SK-N-SH (cell line): Measurements from ENCODE around the gene RBM48. TPM values are rescaled to one million over a fixed set of nuclear protein-coding genes. Genes with fewer than 3 reads are reported as not detected.

ENCODE experiments used
- CTCF ChIA-PET: fragments of 300-600, 350-600 bp; formaldehyde crosslinking; extraction: SDS; loops from one replicate; lab custom pipeline; 2021; lab: Yijun Ruan, JAX
- POLR2A ChIA-PET: fragments of 350-600 bp; sonication (Branson Sonifier 250); formaldehyde crosslinking; extraction: SDS; loops from one replicate; lab custom pipeline; 2020; ENCODE audit warnings: antibody characterized with exemption, inconsistent platforms; lab: Yijun Ruan, JAX
- DNase-seq: peaks from one replicate; pipeline ENCODE4 v3.0.0; 2012
- H2AFZ ChIP-seq: fragments of 200-600 bp; sonication (generic); 2 replicates; pipeline ENCODE4 v1.8.1; 2016; ENCODE audit warnings: antibody characterized with exemption, mild to moderate bottlenecking, low read depth
- H3F3A ChIP-seq: fragments of 200-600 bp; sonication (generic); replicated peaks from 2 replicates; pipeline ENCODE3; 2016; ENCODE audit warnings: antibody characterized with exemption, mild to moderate bottlenecking; ENCODE audit not compliant: insufficient read depth
- H3K27ac ChIP-seq, 2 experiments: fragments of 200-500 bp in 1 of 2; fragments of 200-600 bp in 1 of 2; sonication (Bioruptor generic) in 1 of 2; sonication (generic), shearing (Covaris generic) in 1 of 2; 2 replicates each; pipeline versions ENCODE4 v1.5.1 to v1.6.1; 2014 to 2016; ENCODE audit warnings: low read depth in 2 of 2, inconsistent platforms in 1 of 2, low read length in 1 of 2, mild to moderate bottlenecking in 1 of 2, mixed read lengths in 1 of 2
- H3K27me3 ChIP-seq: fragments of 200-600 bp; sonication (generic), shearing (Covaris generic); 2 replicates; pipeline ENCODE4 v1.6.1; 2016; ENCODE audit warnings: mixed run types; ENCODE audit not compliant: insufficient read depth
- H3K36me3 ChIP-seq, 2 experiments: fragments of 200-500 bp in 1 of 2; fragments of 200-600 bp in 1 of 2; sonication (Bioruptor generic) in 1 of 2; sonication (generic) in 1 of 2; replicated peaks in 1 of 2; 2 replicates each; pipeline versions ENCODE3 to v1.5.1; 2014 to 2016; ENCODE audit warnings: low read length in 1 of 2, mild to moderate bottlenecking in 1 of 2; ENCODE audit not compliant: insufficient read depth in 2 of 2, control insufficient read depth in 1 of 2
- H3K4me1 ChIP-seq, 2 experiments: fragments of 200-500 bp in 1 of 2; fragments of 200-600 bp in 1 of 2; sonication (Bioruptor generic) in 1 of 2; sonication (generic), shearing (Covaris generic) in 1 of 2; 2 replicates each; pipeline versions ENCODE4 v1.5.1 to v1.6.1; 2014 to 2016; ENCODE audit warnings: low read depth in 1 of 2, low read length in 1 of 2, mixed run types in 1 of 2; ENCODE audit not compliant: insufficient read depth in 2 of 2, control insufficient read depth in 1 of 2
- H3K4me2 ChIP-seq: fragments of 200-600 bp; sonication (generic), shearing (Covaris generic); 2 replicates; pipeline ENCODE4 v1.6.1; 2017; ENCODE audit warnings: mixed run types
- H3K4me3 ChIP-seq, 2 experiments: fragments of 200-500 bp in 1 of 2; fragments of 200-600 bp in 1 of 2; sonication (Bioruptor generic) in 1 of 2; sonication (generic), shearing (Covaris generic) in 1 of 2; 2 replicates each; pipeline versions ENCODE4 v1.5.1 to v1.8.1; 2014 to 2016; ENCODE audit warnings: low read depth in 2 of 2, inconsistent platforms in 1 of 2, low read length in 1 of 2, mild to moderate bottlenecking in 1 of 2, mixed read lengths in 1 of 2, moderate library complexity in 1 of 2
- H3K79me2 ChIP-seq: fragments of 200-600 bp; sonication (generic); 2 replicates; pipeline ENCODE4 v1.8.1; 2017; ENCODE audit warnings: mild to moderate bottlenecking; ENCODE audit not compliant: insufficient read depth
- H3K9ac ChIP-seq: fragments of 200-600 bp; sonication (generic); 2 replicates; pipeline ENCODE4 v1.6.1; 2017; ENCODE audit warnings: mixed run types
- H3K9me2 ChIP-seq: fragments of 200-600 bp; sonication (generic); 2 replicates; pipeline ENCODE4 v1.6.1; 2017; ENCODE audit warnings: mixed run types
- H3K9me3 ChIP-seq: fragments of 200-600 bp; sonication (generic); 2 replicates; pipeline ENCODE4 v1.6.1; 2017; ENCODE audit warnings: mixed run types, mild to moderate bottlenecking, moderate library complexity
- H4K20me1 ChIP-seq: fragments of 200-600 bp; sonication (generic); 2 replicates; pipeline ENCODE4 v1.6.1; 2017; ENCODE audit warnings: mild to moderate bottlenecking, mixed run types; ENCODE audit not compliant: insufficient read depth
- CHD2 ChIP-seq: fragments of 150-350 bp; IDR thresholded peaks from 2 replicates; pipeline ENCODE4 v1.6.1; 2018; ENCODE audit warnings: low read length; ENCODE audit not compliant: partially characterized antibody
- FOSL2 ChIP-seq: IDR thresholded peaks from 2 replicates; pipeline ENCODE4 v1.4.0; 2012; ENCODE audit warnings: low read depth, mild to moderate bottlenecking, moderate library complexity, borderline replicate concordance
- FOXJ3 ChIP-seq: sonication (generic); formaldehyde crosslinking; IDR thresholded peaks from 2 replicates; pipeline ENCODE4 v1.5.1; 2020; ENCODE audit warnings: mild to moderate bottlenecking, missing genetic modification reagents
- GATA2 ChIP-seq: sonication (generic); formaldehyde crosslinking; IDR thresholded peaks from 2 replicates; pipeline ENCODE4 v1.5.0; 2020; ENCODE audit warnings: mild to moderate bottlenecking, missing genetic modification reagents
- MEF2A ChIP-seq: IDR thresholded peaks from 2 replicates; pipeline ENCODE4 v1.4.0; 2012; ENCODE audit warnings: low read depth, borderline replicate concordance
- MXI1 ChIP-seq: IDR thresholded peaks from 2 replicates; pipeline ENCODE4 v1.6.1; 2012; ENCODE audit warnings: mild to moderate bottlenecking, low read depth, low read length, improper control_type of control experiment
- RXRA ChIP-seq: IDR thresholded peaks from 2 replicates; pipeline ENCODE4 v1.4.0; 2012; ENCODE audit warnings: low read depth, mild to moderate bottlenecking, borderline replicate concordance
- SMC3 ChIP-seq: IDR thresholded peaks from 2 replicates; pipeline ENCODE4 v1.6.1; 2012; ENCODE audit warnings: low read depth, low read length, improper control_type of control experiment
- TCF12 ChIP-seq: IDR thresholded peaks from 2 replicates; pipeline ENCODE4 v1.4.0; 2012
- TEAD4 ChIP-seq: IDR thresholded peaks from 2 replicates; pipeline ENCODE4 v1.4.0; 2012; ENCODE audit warnings: mild to moderate bottlenecking, borderline replicate concordance; ENCODE audit not compliant: insufficient read depth
- WGBS: methylation state at CpG from one replicate; pipeline ENCODE4 v1.1.6; 2017; ENCODE audit warnings: low lambda C conversion rate; 5-methylcytosine and 5-hydroxymethylcytosine counted together
- polyA plus RNA-seq, 3 experiments: library from polyadenylated mRNA; depleted of rRNA; stranded (reverse); fragments of >200 nt; gene quantifications; 2 replicates each; pipeline ENCODE4 v1.2.3, GENCODE V29; 2012
- TF ChIP-seq, protein P1 (sequence below): IDR thresholded peaks from 2 replicates; pipeline ENCODE4 v1.4.0; 2012; ENCODE audit warnings: low read depth, borderline replicate concordance
- TF ChIP-seq, protein P2 (sequence below): IDR thresholded peaks from 2 replicates; pipeline ENCODE4 v1.4.0; 2012; ENCODE audit warnings: low read depth

RBM48 gene
- polyA plus RNA-seq, 1 of the 3 experiments (the other 2 are of a cell fraction): 4.7 TPM

DNA sequence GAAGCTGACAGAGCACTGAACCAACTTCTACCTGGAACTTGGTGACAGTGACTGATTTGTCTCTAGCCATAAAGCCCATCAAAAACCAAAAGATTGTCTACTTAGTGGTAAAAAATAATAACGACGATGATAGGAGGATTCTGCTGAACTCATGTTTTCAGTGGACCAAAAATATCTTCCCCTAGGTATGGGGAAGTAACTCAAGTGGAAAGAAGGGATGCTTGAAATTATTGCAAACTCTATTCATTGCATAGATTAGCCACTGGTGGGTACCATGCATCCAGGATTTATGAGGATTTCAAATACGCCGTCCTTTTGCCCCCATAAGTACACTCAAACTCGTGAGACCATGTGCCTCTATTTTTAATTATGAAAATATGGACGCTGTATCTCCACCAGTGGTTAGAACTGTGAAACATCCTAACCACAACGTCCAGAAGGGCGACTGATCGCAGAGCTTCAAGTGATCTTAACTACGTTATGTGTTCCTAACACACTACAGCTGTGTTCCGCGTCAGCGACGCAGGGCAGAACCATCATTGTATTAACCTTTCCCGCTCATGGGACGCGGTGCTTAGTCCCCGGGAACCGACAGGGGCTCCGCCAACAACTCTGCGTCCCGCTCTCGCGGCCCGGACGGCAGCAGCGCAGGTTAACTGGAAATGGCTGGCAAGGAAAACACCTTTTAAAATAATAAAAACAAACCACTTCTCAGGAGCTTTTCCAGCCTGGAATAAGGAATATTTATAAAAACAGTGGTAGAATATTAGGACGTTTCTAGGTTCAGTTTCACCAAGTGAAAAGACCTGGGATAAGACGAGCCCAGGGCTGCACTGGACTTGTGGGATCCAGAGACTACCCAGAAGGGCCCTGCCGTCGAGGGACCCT lies 1.1 kb upstream of the RBM48 start (continued):
- TF ChIP-seq TEAD4 (no peak), GATA2 (no peak), MEF2A (no peak), SMC3 (no peak), FOXJ3 (CRISPR knock-in tag) (peak; percentile 10; the same call in 1 of the 2 replicates), MXI1 (no peak; the same call in 1 of the 2 replicates), RXRA (no peak), FOSL2 (no peak)
- TF ChIP-seq, protein P1, sequence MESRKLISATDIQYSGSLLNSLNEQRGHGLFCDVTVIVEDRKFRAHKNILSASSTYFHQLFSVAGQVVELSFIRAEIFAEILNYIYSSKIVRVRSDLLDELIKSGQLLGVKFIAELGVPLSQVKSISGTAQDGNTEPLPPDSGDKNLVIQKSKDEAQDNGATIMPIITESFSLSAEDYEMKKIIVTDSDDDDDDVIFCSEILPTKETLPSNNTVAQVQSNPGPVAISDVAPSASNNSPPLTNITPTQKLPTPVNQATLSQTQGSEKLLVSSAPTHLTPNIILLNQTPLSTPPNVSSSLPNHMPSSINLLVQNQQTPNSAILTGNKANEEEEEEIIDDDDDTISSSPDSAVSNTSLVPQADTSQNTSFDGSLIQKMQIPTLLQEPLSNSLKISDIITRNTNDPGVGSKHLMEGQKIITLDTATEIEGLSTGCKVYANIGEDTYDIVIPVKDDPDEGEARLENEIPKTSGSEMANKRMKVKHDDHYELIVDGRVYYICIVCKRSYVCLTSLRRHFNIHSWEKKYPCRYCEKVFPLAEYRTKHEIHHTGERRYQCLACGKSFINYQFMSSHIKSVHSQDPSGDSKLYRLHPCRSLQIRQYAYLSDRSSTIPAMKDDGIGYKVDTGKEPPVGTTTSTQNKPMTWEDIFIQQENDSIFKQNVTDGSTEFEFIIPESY: no peak
- TF ChIP-seq, protein P2, sequence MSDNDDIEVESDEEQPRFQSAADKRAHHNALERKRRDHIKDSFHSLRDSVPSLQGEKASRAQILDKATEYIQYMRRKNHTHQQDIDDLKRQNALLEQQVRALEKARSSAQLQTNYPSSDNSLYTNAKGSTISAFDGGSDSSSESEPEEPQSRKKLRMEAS: peak; percentile 16
- TF ChIP-seq, all 33 proteins: peak for 5

DNA sequence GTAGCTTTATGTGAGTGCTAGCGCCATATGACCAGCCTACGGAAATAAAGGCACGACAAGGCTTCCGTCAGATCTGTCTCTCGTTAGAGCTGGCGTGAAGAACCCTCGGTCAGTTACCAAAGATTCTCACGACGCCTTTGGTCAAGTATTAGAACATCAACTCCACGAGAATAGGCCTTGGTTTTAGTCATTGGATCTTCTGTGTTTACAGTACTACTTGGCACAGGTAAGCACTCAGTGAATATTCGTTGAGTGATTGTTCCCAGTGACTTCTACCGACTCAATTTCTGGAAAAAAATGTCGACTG lies 316 bp downstream of the RBM48 start:
- H3K79me2 ChIP-seq: peaks cover 69% of the 10 kb centered on the region

More for the DNA sequence above, 316 bp downstream of the RBM48 start:
- 1% methylated on average over 13 of the region's 13 CpGs for WGBS
- Histone ChIP-seq H3K27me3 (no peaks in the 10 kb centered on the region), H3K4me1 (peaks cover 5 to 13% of the 10 kb centered on the region in 2 experiments; a peak in 2 of 4 replicates), H3K9me2 (no peaks in the 10 kb centered on the region), H2AFZ (peak overlapping the region; percentile 97), H3K4me3 (peak overlapping the region; percentile 94 to 100), H3K27ac (peak overlapping the region; percentile 65 to 94), H4K20me1 (no peaks in the 10 kb centered on the region), H3K36me3 (peaks cover 30 to 35% of the 10 kb centered on the region in 2 experiments), H3K9me3 (no peaks in the 10 kb centered on the region), H3K4me2 (peak overlapping the region; percentile 94), H3K9ac (peak overlapping the region; percentile 84), H3F3A (no peaks in the 10 kb centered on the region)
- ChIA-PET CTCF (interaction anchor here (0.6 to 2.0 kb wide), 21 partner anchors 10 to 531 kb away, joined by 3 to 15 read pairs (median 4); partner anchors contain the start of gene FAM133B), POLR2A (interaction anchor here (0.8 to 2.0 kb wide), 10 partner anchors 10 to 649 kb away, joined by 3 to 12 read pairs (median 4); partner anchors contain the start of genes ANKIB1, FAM133B, GATAD1 and KRIT1)
- no peak for DNase-seq
- TF ChIP-seq TCF12 (no peak), CHD2 (no peak)
- TF ChIP-seq, protein P2: no peak
